ENCODE measurements around the gene DSC3. TPM values are rescaled to one million over a fixed set of nuclear protein-coding genes. Genes with fewer than 3 reads are reported as not detected.

The DSC3 gene
- total RNA-seq, 2 donors from 2014 or later, result 0.27 to 0.37 TPM

- Histone ChIP-seq H3K4me1 (no peaks in the 10 kb centered on the region), H3K27me3 (no peaks in the 10 kb centered on the region), H3K4me3 (no peak overlapping the region), H3K9ac (ENCODE audit: low read depth in 2 of 2, low read length in 2 of 2) (no peak overlapping the region), H3K36me3 (no peaks in the 10 kb centered on the region), H3K27ac (no peak overlapping the region), H3K9me3 (no peaks in the 10 kb centered on the region)
- no peak for DNase-seq
- TF ChIP-seq CTCF (IDR thresholded peaks at IDR 0.05), result no peak
- intact Hi-C loops (cut with DNase I), result no loop called here
Observed at GRCh38 chr18:30957066-30957465, 85.5 kb downstream of the DSC3 start.

GRCh38 chr18:30954262-30954661 is 88.3 kb downstream of the DSC3 start:
- Histone ChIP-seq H3K27ac (no peak overlapping the region), H3K27me3 (no peaks in the 10 kb centered on the region), H3K9ac (ENCODE audit: low read depth in 2 of 2, low read length in 2 of 2) (no peak overlapping the region), H3K36me3 (no peaks in the 10 kb centered on the region), H3K9me3 (no peaks in the 10 kb centered on the region), H3K4me3 (no peak overlapping the region), H3K4me1 (no peaks in the 10 kb centered on the region)
- intact Hi-C loops (cut with DNase I), result no loop called here
- no peak for DNase-seq
- no peak for TF ChIP-seq CTCF (IDR thresholded peaks at IDR 0.05)

GRCh38 chr18:30945761-30946160 is 96.8 kb downstream of the DSC3 start:
- Histone ChIP-seq H3K27ac (no peak overlapping the region), H3K4me3 (no peak overlapping the region), H3K4me1 (no peaks in the 10 kb centered on the region), H3K9me3 (no peaks in the 10 kb centered on the region), H3K36me3 (no peaks in the 10 kb centered on the region), H3K27me3 (no peaks in the 10 kb centered on the region), H3K9ac (ENCODE audit: low read depth in 2 of 2, low read length in 2 of 2) (no peak overlapping the region)
- peak; percentile 18 for DNase-seq
- no peak for TF ChIP-seq CTCF (IDR thresholded peaks at IDR 0.05)
- intact Hi-C loops (cut with DNase I), result no loop called here

GRCh38 chr18:30944773-30945417 is 97.6 kb downstream of the DSC3 start:
- Histone ChIP-seq H3K9ac (ENCODE audit: low read depth in 2 of 2, low read length in 2 of 2) (no peak overlapping the region), H3K27me3 (no peaks in the 10 kb centered on the region), H3K9me3 (no peaks in the 10 kb centered on the region), H3K4me3 (no peak overlapping the region), H3K36me3 (no peaks in the 10 kb centered on the region), H3K4me1 (no peaks in the 10 kb centered on the region), H3K27ac (no peak overlapping the region)
- TF ChIP-seq CTCF (IDR thresholded peaks at IDR 0.05), result no peak
- intact Hi-C loops (cut with DNase I), result no loop called here
- DNase-seq, result no peak

GRCh38 chr18:30940952-30941539 is 101.5 kb downstream of the DSC3 start:
- no peaks in the 10 kb centered on the region for H3K27me3 ChIP-seq
- intact Hi-C loops (cut with DNase I), result no loop called here
- no peak for DNase-seq

More at GRCh38 chr18:30940952-30941539, 101.5 kb downstream of the DSC3 start:
- no peak overlapping the region for H3K9ac ChIP-seq (ENCODE audit: low read depth in 2 of 2, low read length in 2 of 2)
- H3K4me3 ChIP-seq, result no peak overlapping the region
- no peak for TF ChIP-seq CTCF (IDR thresholded peaks at IDR 0.05)
- no peaks in the 10 kb centered on the region for H3K36me3 ChIP-seq
- no peaks in the 10 kb centered on the region for H3K4me1 ChIP-seq
- no peaks in the 10 kb centered on the region for H3K9me3 ChIP-seq
- H3K27ac ChIP-seq, result no peak overlapping the region

Other genes with a start within 250 kb of the DSC3 start
- gene DSC2, start 59.7 kb upstream of the DSC3 start, total RNA-seq, result 100 to 1,000 TPM; 141 to 184 TPM
- under 1 TPM; 0.05 to 0.17 TPM for gene DSC1, start 120.1 kb upstream of the DSC3 start, total RNA-seq